ENCODE measurements around the gene TAB3.

Gene TAB3, protein sequence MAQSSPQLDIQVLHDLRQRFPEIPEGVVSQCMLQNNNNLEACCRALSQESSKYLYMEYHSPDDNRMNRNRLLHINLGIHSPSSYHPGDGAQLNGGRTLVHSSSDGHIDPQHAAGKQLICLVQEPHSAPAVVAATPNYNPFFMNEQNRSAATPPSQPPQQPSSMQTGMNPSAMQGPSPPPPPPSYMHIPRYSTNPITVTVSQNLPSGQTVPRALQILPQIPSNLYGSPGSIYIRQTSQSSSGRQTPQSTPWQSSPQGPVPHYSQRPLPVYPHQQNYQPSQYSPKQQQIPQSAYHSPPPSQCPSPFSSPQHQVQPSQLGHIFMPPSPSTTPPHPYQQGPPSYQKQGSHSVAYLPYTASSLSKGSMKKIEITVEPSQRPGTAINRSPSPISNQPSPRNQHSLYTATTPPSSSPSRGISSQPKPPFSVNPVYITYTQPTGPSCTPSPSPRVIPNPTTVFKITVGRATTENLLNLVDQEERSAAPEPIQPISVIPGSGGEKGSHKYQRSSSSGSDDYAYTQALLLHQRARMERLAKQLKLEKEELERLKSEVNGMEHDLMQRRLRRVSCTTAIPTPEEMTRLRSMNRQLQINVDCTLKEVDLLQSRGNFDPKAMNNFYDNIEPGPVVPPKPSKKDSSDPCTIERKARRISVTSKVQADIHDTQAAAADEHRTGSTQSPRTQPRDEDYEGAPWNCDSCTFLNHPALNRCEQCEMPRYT

GRCh38 chrX:30889147-30890140, at the start of gene TAB3:
Gene TAB3, minus strand, starts transcription at chrX:30889254. Its CDS starts 29,666 bp downstream, at chrX:30859588.
- DNase-seq = peak; percentile 91

GRCh38 chrX:30938295-30938694, 49.2 kb upstream of the TAB3 start:
- DNase-seq = no peak

GRCh38 chrX:30935985-30936384, 46.9 kb upstream of the TAB3 start:
- no peak for DNase-seq

- DNase-seq = no peak
Observed at GRCh38 chrX:30931920-30932319, 42.9 kb upstream of the TAB3 start.

- DNase-seq = no peak
Observed at GRCh38 chrX:30930679-30931078, 41.6 kb upstream of the TAB3 start.

GRCh38 chrX:30930143-30930542, 41.1 kb upstream of the TAB3 start:
- DNase-seq = no peak

DNA sequence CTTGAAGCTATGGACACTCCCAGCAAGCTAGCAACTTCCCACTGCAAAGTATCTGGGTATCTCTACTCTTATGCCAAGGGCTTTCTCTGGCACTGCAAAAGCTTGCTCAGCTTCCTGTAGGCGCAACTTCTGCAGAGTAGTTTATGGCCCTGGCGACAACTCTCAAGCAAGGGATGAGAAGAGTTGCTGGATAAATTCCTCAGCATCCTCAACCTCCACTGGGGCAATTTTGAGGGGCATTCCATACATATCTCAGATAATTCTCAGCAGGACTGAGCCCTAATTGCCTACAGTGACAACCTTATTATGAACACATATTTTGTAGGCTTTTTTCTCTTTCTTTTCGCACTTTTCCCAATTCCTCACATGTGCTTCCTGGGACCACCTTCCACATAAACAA, 31.2 kb upstream of the TAB3 start:
- no peak for DNase-seq

- no peak for DNase-seq
Observed at GRCh38 chrX:30918480-30918879, 29.4 kb upstream of the TAB3 start.

GRCh38 chrX:30913492-30913891, 24.4 kb upstream of the TAB3 start:
- DNase-seq = no peak

DNA sequence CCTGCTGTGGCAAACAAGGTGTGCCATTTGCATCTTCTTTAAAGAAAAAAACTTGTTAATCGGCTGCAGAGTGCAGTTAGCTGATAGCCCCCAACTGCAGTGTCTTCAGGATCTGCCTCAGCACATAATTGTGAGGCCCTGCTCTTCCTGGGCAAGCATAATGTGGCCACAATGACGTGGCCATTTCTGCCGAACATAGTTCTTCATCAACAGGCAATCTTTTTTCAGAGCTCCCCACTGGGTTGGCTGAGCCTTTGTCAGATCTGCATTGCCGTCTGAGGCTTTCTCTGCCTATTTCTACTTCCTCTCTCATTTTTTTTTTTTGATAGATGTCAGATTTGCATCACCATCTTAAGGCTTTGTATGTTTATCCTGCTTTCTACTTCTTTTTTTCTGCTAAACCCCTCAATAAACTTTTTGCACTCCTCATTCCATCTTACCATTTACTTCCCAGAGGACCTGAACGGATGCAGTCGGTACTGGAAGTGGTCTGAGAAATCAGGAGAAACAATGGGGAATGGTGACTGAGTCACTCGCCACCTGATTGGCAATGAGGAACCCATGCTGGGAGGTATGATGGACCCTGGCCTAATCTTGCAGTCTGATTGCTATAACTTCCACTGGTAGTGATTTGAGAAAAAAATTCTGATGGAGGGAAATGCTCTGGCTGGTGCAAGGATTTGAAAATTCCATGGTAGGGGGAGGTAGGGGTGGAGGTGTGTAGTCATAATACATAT, 21.2 kb upstream of the TAB3 start:
- no peak for DNase-seq

- DNase-seq = no peak
Observed at GRCh38 chrX:30906726-30907125, 17.7 kb upstream of the TAB3 start.

GRCh38 chrX:30905321-30905720, 16.3 kb upstream of the TAB3 start:
- DNase-seq = no peak

GRCh38 chrX:30904632-30905031, 15.6 kb upstream of the TAB3 start:
- DNase-seq = no peak

DNA sequence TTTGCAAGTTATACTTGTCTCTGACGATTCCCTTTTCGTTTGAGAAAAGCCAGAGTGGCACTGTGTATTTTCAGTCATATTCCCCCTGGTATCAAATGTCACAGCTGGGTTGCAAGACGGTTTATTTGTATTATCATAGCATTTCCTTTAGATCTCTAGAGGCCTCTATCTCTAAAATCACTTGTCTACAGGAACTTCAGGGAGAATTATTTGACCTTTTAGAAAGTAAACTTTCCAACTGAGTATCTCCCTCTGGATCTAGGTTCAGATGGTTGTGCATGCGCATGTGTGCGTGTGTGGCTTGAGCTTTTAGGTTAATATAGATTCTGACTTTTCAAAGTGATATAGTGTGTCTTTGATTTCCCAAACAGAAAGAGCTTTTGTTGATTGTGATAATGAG, 15.1 kb upstream of the TAB3 start:
- no peak for DNase-seq

DNA sequence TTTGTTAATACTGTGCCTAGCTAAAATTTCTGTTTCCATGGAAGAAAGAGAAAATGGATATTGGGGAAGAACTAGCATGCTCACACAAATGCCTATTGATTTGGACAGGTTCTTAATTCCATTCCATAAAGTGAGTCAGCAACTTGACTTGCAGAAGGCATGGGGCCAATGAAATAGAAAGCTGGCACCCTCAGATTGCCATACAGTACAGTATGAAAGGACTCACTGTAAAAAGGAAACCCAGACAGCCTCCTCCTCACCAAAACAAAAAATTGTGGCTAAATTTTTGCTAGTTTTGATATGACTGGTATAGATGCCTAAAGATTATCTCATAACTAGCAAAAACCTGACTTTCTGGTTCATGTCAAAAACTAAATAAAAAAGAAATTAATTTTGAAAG, 11.2 kb upstream of the TAB3 start:
- DNase-seq = no peak

DNA sequence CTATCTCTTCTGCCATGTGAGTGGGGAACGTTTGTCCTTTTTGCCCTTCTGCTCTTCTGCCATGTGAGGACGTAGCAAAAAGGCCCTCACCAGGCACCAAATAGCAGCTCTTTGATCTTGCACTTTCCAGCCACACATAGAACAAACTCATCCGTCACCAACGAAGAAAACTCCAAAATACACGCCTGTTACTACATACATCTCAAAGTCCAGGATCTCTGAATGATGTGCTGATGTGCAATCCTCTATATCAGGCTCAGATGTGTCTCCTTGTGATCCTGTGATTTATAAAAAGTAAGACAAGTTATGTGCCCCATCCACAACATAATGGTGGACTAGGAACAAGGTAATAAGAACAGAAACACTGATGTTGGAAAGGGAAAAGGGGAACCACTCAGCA, 9.8 kb upstream of the TAB3 start:
- no peak for DNase-seq

DNA sequence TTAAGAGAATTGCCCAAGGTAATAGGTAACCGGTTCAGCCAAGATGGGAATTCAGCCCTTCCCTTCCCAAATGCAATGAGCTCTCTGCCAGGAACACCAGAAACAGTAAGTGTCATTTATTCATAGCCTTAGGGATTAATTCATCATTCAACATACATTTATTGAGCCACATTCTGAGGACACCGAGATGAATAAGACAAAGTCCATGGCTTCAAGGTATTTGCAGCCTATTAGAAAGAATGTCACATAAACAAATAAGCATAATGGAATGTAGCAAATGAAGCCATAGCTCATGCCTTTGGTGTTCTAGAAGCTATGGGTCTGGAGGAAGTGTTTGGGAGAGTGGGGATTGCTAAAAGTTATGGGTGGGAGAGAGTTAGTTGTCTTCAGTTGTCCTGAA, 6.3 kb upstream of the TAB3 start:
- DNase-seq = no peak

- no peak for DNase-seq
Observed at GRCh38 chrX:30893206-30893605, 4.2 kb upstream of the TAB3 start.

- DNase-seq = no peak
Observed at GRCh38 chrX:30892591-30892990, 3.5 kb upstream of the TAB3 start.

DNA sequence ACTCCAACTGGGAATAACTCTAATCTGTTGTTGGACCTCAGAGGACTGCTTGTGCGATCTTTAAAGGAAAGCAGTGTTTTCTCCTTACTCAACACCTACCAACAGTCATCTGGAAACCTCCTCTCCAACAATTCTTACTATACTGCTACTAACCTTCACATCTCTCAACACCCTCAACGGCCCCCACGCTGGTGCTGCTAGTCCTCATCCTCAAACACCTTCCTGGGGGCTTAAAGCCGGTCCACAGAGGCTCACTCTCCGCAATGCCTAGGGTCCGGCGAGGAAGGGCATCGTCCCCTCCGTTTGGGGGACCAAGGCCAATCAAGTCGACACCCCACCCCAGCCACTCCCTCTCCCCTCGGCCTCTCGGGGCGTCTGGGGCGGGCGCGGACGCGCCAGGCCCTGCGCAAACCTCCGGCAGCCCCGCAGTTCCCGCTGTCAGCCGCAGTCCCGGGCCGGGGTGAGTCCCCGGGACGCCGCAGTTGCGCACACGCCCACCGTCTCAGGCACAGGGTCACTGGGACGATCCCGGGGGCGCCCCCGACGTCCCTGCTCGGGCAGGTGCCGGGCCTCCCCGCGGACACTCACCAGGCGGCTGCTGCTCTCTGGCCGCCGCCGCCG, 418 bp downstream of the TAB3 start:
- DNase-seq = no peak

GRCh38 chrX:30887721-30888120, 1.3 kb downstream of the TAB3 start:
- DNase-seq = no peak

GRCh38 chrX:30887288-30887687, 1.8 kb downstream of the TAB3 start:
- DNase-seq = no peak

All from activated T-cell treated with anti-CD3 and anti-CD28 coated beads, Interleukin-2, amount 50 U/mL, for 1 hour (primary cell).